Mucosa of descending colon (tissue), 3 donors: ENCODE measurements around the gene PIK3CB. TPM values are rescaled to one million over a fixed set of nuclear protein-coding genes. Genes with fewer than 3 reads are reported as not detected.
A peak's percentile ranks its signal among the peaks of the same experiment; 100 is the strongest.
"Not testable (repeated sequence)": the region's sequence is repeated elsewhere in the genome, so short reads cannot be mapped to it uniquely, and the experiment has no call there.

Experiments
- ATAC-seq: fragments of 200-7000 bp; cut with Tn5 transposase; one replicate; pipeline ENCODE4 v1.9.1; 2020; ENCODE audit warnings: mild to moderate bottlenecking, moderate library complexity
- DNase-seq, 3 donors: peaks; one replicate each; pipeline ENCODE4 v3.0.0-alpha.2; 2020
- H3K36me3 ChIP-seq: fragments of 200-600 bp; one replicate; pipeline ENCODE4 v1.8.0; 2021; ENCODE audit warnings: low read depth, mild to moderate bottlenecking
- H3K4me1 ChIP-seq: fragments of 200-600 bp; one replicate; pipeline ENCODE4 v1.8.0; 2021; ENCODE audit warnings: low read depth, mild to moderate bottlenecking
- H3K4me3 ChIP-seq: fragments of 200-600 bp; one replicate; pipeline ENCODE4 v1.8.0; 2021; ENCODE audit warnings: mild to moderate bottlenecking
- H3K9me3 ChIP-seq: fragments of 200-600 bp; one replicate; pipeline ENCODE4 v1.8.0; 2021; ENCODE audit warnings: mild to moderate bottlenecking
- intact Hi-C, 2 donors: fragments of 100-400 bp; cut with DNase I in 1 of 2; cut with micrococcal nuclease in 1 of 2; formaldehyde crosslinking; loops; one replicate each; pipeline versions ENCODE4 v1.11.0 to v1.11.1; 2022; cut with DNase I, micrococcal nuclease
- total RNA-seq, 3 donors: library from RNA; stranded (reverse); fragmentation: NEBNext Ultra II Directional in 2 of 3; extraction: Animal tissue kit (Norgen Biotek cat#: 25700) in 2 of 3; gene quantifications; one replicate each; pipeline versions ENCODE4 v1.2.1 to v1.2.4, GENCODE V29; 2021 to 2023
- TF ChIP-seq, protein P1 (sequence below): fragments of 200-600 bp; IDR thresholded peaks from one replicate; pipeline ENCODE4 v1.8.0; 2022; ENCODE audit warnings: antibody characterized with exemption, mild to moderate bottlenecking
- donor health status: DM: no; HTN: no; CAD: no; lungs with moderate emphysema.
- donor health status: DM: no; HTN: no; CAD: no.
- donor health status: DM: no; HTN: yes; CAD: no.

PIK3CB gene
- total RNA-seq, 3 donors from 2014 or later = 44.3 to 57.9 (median 51.8) TPM

- no peaks in the 10 kb centered on the region for H3K36me3 ChIP-seq
- no peak for ATAC-seq
- H3K4me1 ChIP-seq = no peaks in the 10 kb centered on the region
- intact Hi-C loops = no loop called here
- H3K9me3 ChIP-seq = no peaks in the 10 kb centered on the region
- no peak overlapping the region for H3K4me3 ChIP-seq
- DNase-seq = no peak
- TF ChIP-seq, protein P1, sequence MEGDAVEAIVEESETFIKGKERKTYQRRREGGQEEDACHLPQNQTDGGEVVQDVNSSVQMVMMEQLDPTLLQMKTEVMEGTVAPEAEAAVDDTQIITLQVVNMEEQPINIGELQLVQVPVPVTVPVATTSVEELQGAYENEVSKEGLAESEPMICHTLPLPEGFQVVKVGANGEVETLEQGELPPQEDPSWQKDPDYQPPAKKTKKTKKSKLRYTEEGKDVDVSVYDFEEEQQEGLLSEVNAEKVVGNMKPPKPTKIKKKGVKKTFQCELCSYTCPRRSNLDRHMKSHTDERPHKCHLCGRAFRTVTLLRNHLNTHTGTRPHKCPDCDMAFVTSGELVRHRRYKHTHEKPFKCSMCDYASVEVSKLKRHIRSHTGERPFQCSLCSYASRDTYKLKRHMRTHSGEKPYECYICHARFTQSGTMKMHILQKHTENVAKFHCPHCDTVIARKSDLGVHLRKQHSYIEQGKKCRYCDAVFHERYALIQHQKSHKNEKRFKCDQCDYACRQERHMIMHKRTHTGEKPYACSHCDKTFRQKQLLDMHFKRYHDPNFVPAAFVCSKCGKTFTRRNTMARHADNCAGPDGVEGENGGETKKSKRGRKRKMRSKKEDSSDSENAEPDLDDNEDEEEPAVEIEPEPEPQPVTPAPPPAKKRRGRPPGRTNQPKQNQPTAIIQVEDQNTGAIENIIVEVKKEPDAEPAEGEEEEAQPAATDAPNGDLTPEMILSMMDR = no peak
Measured at GRCh38 chr3:138825336-138825735, 9.4 kb downstream of the PIK3CB start.

DNA sequence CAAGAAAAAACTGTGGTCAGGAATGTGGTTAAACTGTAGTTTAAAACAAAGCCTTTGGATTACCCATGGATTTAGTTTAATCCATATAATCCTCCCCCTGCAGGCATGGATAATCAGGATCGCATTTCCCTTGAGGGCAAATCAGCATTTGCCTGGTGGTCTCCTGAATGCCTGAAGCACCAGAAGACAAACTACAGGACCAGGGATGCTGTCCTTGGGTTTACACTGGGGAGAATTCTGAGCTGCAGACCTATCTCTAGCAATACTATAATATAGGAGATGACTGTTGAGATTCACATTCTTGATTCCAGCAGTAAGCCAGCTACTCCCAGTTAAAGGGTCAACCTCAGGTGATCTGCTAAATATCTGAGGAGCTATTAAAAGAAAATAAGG, 10.6 kb downstream of the PIK3CB start:
- DNase-seq = no peak
- no peaks in the 10 kb centered on the region for H3K36me3 ChIP-seq
- H3K4me3 ChIP-seq = no peak overlapping the region
- no peaks in the 10 kb centered on the region for H3K9me3 ChIP-seq
- no peaks in the 10 kb centered on the region for H3K4me1 ChIP-seq
- no peak for ATAC-seq
- TF ChIP-seq, protein P1 = no peak
- intact Hi-C loops = no loop called here

DNA sequence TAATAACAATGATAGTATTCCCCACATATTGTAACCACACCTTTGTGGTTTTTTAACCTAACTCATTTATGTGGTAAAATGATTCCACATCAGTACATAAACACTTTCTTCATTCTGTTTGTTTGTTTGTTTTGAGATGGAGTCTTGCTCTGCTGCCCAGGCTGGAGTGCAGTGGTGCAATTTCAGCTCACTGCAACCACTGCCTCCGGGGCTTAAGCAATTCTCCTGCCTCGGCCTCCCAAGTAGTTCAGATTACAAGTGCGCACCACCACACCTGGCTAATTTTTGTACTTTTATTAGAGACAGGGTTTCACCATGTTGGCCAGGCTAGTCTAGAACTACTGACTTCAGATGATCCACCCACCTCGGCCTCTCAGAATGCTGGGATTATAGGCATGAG, 14.3 kb downstream of the PIK3CB start:
- DNase-seq = not testable (repeated sequence)

GRCh38 chr3:138818185-138818860, 16.4 kb downstream of the PIK3CB start:
- TF ChIP-seq, protein P1 = no peak
- DNase-seq (no peak), ATAC-seq (peak; percentile 8)
- H3K36me3 ChIP-seq = no peaks in the 10 kb centered on the region
- intact Hi-C loops = no loop called here
- no peaks in the 10 kb centered on the region for H3K4me1 ChIP-seq
- no peaks in the 10 kb centered on the region for H3K9me3 ChIP-seq
- no peak overlapping the region for H3K4me3 ChIP-seq

More for the DNA sequence above, 14.3 kb downstream of the PIK3CB start:
- ATAC-seq, H3K36me3 ChIP-seq, H3K9me3 ChIP-seq, intact Hi-C loops, H3K4me3 ChIP-seq, H3K4me1 ChIP-seq: not testable (repeated sequence)

- Histone ChIP-seq H3K4me3 (no peak overlapping the region), H3K4me1 (no peaks in the 10 kb centered on the region), H3K36me3 (no peaks in the 10 kb centered on the region), H3K9me3 (no peaks in the 10 kb centered on the region)
- TF ChIP-seq, protein P1 = no peak
- DNase-seq = no peak
- intact Hi-C loops = no loop called here
- ATAC-seq = no peak
Measured at GRCh38 chr3:138817695-138818094, 17.0 kb downstream of the PIK3CB start.

DNA sequence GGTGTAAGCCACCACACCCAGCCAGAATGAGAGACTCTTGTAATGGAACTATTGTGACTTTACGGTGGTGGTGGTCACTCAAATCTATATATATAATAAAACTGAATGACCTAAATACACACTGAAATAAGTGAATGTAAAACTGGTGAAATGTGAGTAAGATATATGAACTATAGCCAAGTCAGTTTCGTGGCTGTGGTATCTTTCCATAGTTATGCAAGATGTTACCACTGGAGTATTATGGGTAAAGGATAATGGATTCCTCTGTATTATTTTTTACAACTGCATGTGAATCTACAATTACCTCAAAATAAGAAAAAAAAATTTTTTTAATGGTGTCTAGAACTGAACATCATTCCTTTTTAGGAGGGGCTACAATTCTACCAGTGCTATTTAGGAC, 21.9 kb downstream of the PIK3CB start:
- DNase-seq (no peak), ATAC-seq (no peak)
- H3K9me3 ChIP-seq = no peaks in the 10 kb centered on the region
- no peaks in the 10 kb centered on the region for H3K36me3 ChIP-seq
- H3K4me1 ChIP-seq = peaks cover 3% of the 10 kb centered on the region
- H3K4me3 ChIP-seq = no peak overlapping the region
- TF ChIP-seq, protein P1 = no peak
- intact Hi-C loops = loop anchor here in 1 of 2 donors (5.0 kb wide), 1 partner anchor 71 kb away; no protein-coding TSS in a partner anchor
